CD14-positive monocyte (primary cell): ENCODE data around the gene SKIDA1. TPM values are rescaled to one million over a fixed set of nuclear protein-coding genes. Genes with fewer than 3 reads are reported as not detected.
"Not testable (repeated sequence)": the region's sequence is repeated elsewhere in the genome, so short reads cannot be mapped to it uniquely, and the experiment has no call there.

ENCODE experiments used
- DNase-seq, 3 donors: peaks; one replicate each; pipeline ENCODE4 v3.0.0-alpha.2; 2011 to 2022
- H2AFZ ChIP-seq: 2 replicates; pipeline ENCODE4 v1.6.0; 2012; ENCODE audit warnings: mild to moderate bottlenecking, low read depth, low read length, inconsistent platforms; ENCODE audit not compliant: insufficient read depth, poor library complexity, severe bottlenecking
- H3K27ac ChIP-seq, 2 donors: 1 replicate in 1 of 2; 2 replicates in 1 of 2; pipeline ENCODE4 v1.5.1; 2012 to 2013; ENCODE audit warnings: low read length in 2 of 2, control low read depth in 1 of 2, inconsistent platforms in 1 of 2, low read depth in 1 of 2, mild to moderate bottlenecking in 1 of 2
- H3K27me3 ChIP-seq, 2 donors: one replicate each; pipeline versions ENCODE4 v1.6.0 to v1.6.1; 2011 to 2013; ENCODE audit warnings: low read length in 2 of 2; ENCODE audit not compliant: control insufficient read depth in 2 of 2, insufficient read depth in 2 of 2
- H3K36me3 ChIP-seq, 2 donors: replicated peaks in 1 of 2; 1 replicate in 1 of 2; 2 replicates in 1 of 2; pipeline versions ENCODE4 v1.5.1 to v1.6.1; 2012 to 2013; ENCODE audit warnings: low read length in 2 of 2, control low read depth in 1 of 2, inconsistent platforms in 1 of 2, mild to moderate bottlenecking in 1 of 2; ENCODE audit not compliant: insufficient read depth in 2 of 2, control insufficient read depth in 1 of 2
- H3K4me1 ChIP-seq, 2 donors: 1 replicate in 1 of 2; 2 replicates in 1 of 2; pipeline versions ENCODE4 v1.5.1 to v1.6.1; 2012 to 2013; ENCODE audit warnings: low read length in 2 of 2, control low read depth in 1 of 2, inconsistent platforms in 1 of 2, mild to moderate bottlenecking in 1 of 2, moderate library complexity in 1 of 2; ENCODE audit not compliant: insufficient read depth in 2 of 2, control insufficient read depth in 1 of 2
- H3K4me2 ChIP-seq: replicated peaks from 2 replicates; pipeline ENCODE3; 2012; ENCODE audit warnings: low read length, moderate library complexity, mild to moderate bottlenecking; ENCODE audit not compliant: poor library complexity, severe bottlenecking; ENCODE audit errors: extremely low read depth
- H3K4me3 ChIP-seq, 3 experiments: fragments of 200-600 bp in 1 of 3; sonication (generic) in 1 of 3; replicated peaks in 1 of 3; 1 replicate in 2 of 3; 2 replicates in 1 of 3; pipeline ENCODE4 v1.5.1; 2011 to 2013; ENCODE audit warnings: low read length in 3 of 3, mild to moderate bottlenecking in 3 of 3, control low read depth in 2 of 3, low read depth in 2 of 3, inconsistent platforms in 1 of 3, moderate library complexity in 1 of 3
- H3K79me2 ChIP-seq: 2 replicates; pipeline ENCODE4 v1.6.0; 2012; ENCODE audit warnings: mild to moderate bottlenecking, control low read depth, inconsistent platforms, low read length, moderate library complexity; ENCODE audit not compliant: insufficient read depth
- H3K9ac ChIP-seq: 2 replicates; pipeline ENCODE4 v1.6.0; 2017; ENCODE audit warnings: low read length, mild to moderate bottlenecking; ENCODE audit not compliant: insufficient read depth, poor library complexity, severe bottlenecking
- H3K9me3 ChIP-seq, 2 donors: replicated peaks in 1 of 2; 1 replicate in 1 of 2; 2 replicates in 1 of 2; pipeline versions ENCODE4 v1.5.1 to v1.6.1; 2012 to 2013; ENCODE audit warnings: low read length in 2 of 2, control low read depth in 1 of 2; ENCODE audit not compliant: control insufficient read depth in 1 of 2, insufficient read depth in 1 of 2
- H4K20me1 ChIP-seq: 2 replicates; pipeline ENCODE4 v1.6.0; 2012; ENCODE audit warnings: mild to moderate bottlenecking, low read length, control low read depth, moderate library complexity; ENCODE audit not compliant: insufficient read depth
- H3K27ac Mint-ChIP-seq, 7 donors: one replicate each; pipeline ENCODE4 v1.8.0; 2020; ENCODE audit warnings: mild to moderate bottlenecking in 7 of 7, mixed read lengths in 7 of 7, moderate library complexity in 6 of 7, inconsistent platforms in 2 of 7
- H3K27me3 Mint-ChIP-seq, 3 donors: one replicate each; pipeline ENCODE4 v1.8.0; 2021 to 2022; ENCODE audit warnings: low read depth in 3 of 3, mild to moderate bottlenecking in 3 of 3, mixed read lengths in 3 of 3, moderate library complexity in 3 of 3, inconsistent platforms in 1 of 3
- H3K36me3 Mint-ChIP-seq, 2 donors: one replicate each; pipeline ENCODE4 v1.8.0; 2020; ENCODE audit warnings: mixed read lengths in 2 of 2, inconsistent platforms in 1 of 2, mild to moderate bottlenecking in 1 of 2
- H3K4me1 Mint-ChIP-seq: one replicate; pipeline ENCODE4 v1.8.0; 2020; ENCODE audit warnings: mild to moderate bottlenecking, mixed read lengths
- H3K4me3 Mint-ChIP-seq, 2 donors: one replicate each; pipeline ENCODE4 v1.8.0; 2020; ENCODE audit warnings: mild to moderate bottlenecking in 2 of 2, mixed read lengths in 2 of 2, moderate library complexity in 1 of 2
- H3K9me3 Mint-ChIP-seq, 7 donors: one replicate each; pipeline ENCODE4 v1.8.0; 2020 to 2022; ENCODE audit warnings: mixed read lengths in 7 of 7, mild to moderate bottlenecking in 6 of 7, moderate library complexity in 6 of 7, inconsistent platforms in 2 of 7
- CTCF ChIP-seq: fragments of 200-600 bp; IDR thresholded peaks from one replicate; pipeline ENCODE4 v1.8.0; 2022; ENCODE audit warnings: antibody characterized with exemption, mild to moderate bottlenecking
- WGBS: methylation state at CpG from one replicate; pipeline ENCODE4 v1.1.5; 2013; ENCODE audit warnings: missing lambda C conversion rate; ENCODE audit not compliant: insufficient coverage; 5-methylcytosine and 5-hydroxymethylcytosine counted together
- intact Hi-C, 2 donors: fragments of 100-400 bp; cut with micrococcal nuclease; formaldehyde crosslinking; loops; one replicate each; pipeline versions ENCODE4 v1.15.0 to v1.15.1; 2023
- polyA plus RNA-seq, 3 donors: library from polyadenylated mRNA; depleted of rRNA in 1 of 3; unstranded in 2 of 3; stranded (reverse) in 1 of 3; fragments of 300-500 nt in 2 of 3; fragments of >200 nt in 1 of 3; fragmentation: Illumina TruSeq in 2 of 3; gene quantifications; 1 replicate in 2 of 3; 2 replicates in 1 of 3; pipeline ENCODE4 v1.2.3, GENCODE V29; 2012 to 2021

The SKIDA1 gene
- polyA plus RNA-seq, 3 donors: 0.04 to 0.15 TPM; not detected in 1

DNA sequence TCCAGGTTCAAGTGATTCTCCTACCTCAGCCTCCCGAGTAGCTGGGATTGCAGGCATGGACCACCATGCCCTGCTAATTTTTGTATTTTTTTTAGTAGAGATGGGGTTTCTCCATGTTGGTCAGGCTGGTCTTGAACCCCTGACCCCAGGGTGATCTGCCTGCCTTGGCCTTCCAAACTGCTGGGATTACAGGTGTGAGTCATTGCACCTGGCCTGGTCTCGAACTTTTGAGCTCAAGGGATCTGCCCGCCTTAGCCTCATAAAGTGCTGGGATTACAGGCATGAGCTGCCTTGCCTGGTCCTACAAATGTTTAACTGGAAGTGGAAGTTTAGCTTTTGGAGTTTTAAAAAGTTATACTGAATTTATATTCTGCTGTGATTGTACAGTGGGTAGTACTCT is 11.4 kb upstream of the SKIDA1 start:
- H4K20me1 ChIP-seq: peaks cover 46% of the 10 kb centered on the region
- no peaks in the 10 kb centered on the region for H3K27me3 Mint-ChIP-seq
- peaks cover 36 to 49% of the 10 kb centered on the region in 2 donors for H3K36me3 ChIP-seq
- H3K9ac ChIP-seq: no peak overlapping the region
- peak overlapping the region in 1 of 7 donors; percentile 32 for H3K27ac Mint-ChIP-seq
- no peaks in the 10 kb centered on the region for H3K27me3 ChIP-seq
- H3K4me1 Mint-ChIP-seq: peaks cover 40% of the 10 kb centered on the region
- H3K27ac ChIP-seq: no peak overlapping the region
- H3K9me3 ChIP-seq: no peaks in the 10 kb centered on the region
- peaks cover 0 to 3% (median 0%) of the 10 kb centered on the region in 7 donors for H3K9me3 Mint-ChIP-seq
- peaks cover 48% of the 10 kb centered on the region for H3K79me2 ChIP-seq
- H3K4me3 Mint-ChIP-seq: no peak overlapping the region
- H3K4me2 ChIP-seq: no peak overlapping the region
- WGBS: 86% methylated on average over 3 of the region's 3 CpGs
- H3K4me3 ChIP-seq: no peak overlapping the region
- intact Hi-C loops: loop anchor here in 1 of 2 donors (10.0 kb wide), 3 partner anchors 688 to 1908 kb away; partner anchors contain the start of gene BMI1
- TF ChIP-seq CTCF: no peak
- H3K36me3 Mint-ChIP-seq: peaks cover 31 to 50% of the 10 kb centered on the region in 2 donors
- H2AFZ ChIP-seq: no peak overlapping the region
- no peak for DNase-seq
- peaks cover 15 to 28% of the 10 kb centered on the region in 2 donors for H3K4me1 ChIP-seq

GRCh38 chr10:21535976-21536375 is 10.5 kb upstream of the SKIDA1 start:
- not testable (repeated sequence) for H3K9ac ChIP-seq, H3K27me3 ChIP-seq, H3K4me2 ChIP-seq, H3K9me3 Mint-ChIP-seq, H3K27ac Mint-ChIP-seq, DNase-seq, H3K9me3 ChIP-seq, H2AFZ ChIP-seq, H3K27me3 Mint-ChIP-seq, H3K27ac ChIP-seq, H3K4me3 ChIP-seq
- H3K36me3 ChIP-seq: peaks cover 30 to 40% of the 10 kb centered on the region in 2 donors
- peaks cover 38% of the 10 kb centered on the region for H4K20me1 ChIP-seq
- peaks cover 31% of the 10 kb centered on the region for H3K4me1 Mint-ChIP-seq
- peaks cover 15 to 24% of the 10 kb centered on the region in 2 donors for H3K4me1 ChIP-seq
- peaks cover 23 to 41% of the 10 kb centered on the region in 2 donors for H3K36me3 Mint-ChIP-seq
- intact Hi-C loops: loop anchor here in 1 of 2 donors (10.0 kb wide), 3 partner anchors 689 to 1909 kb away; partner anchors contain the start of gene BMI1
- peak overlapping the region in 1 of 2 donors; percentile 73 for H3K4me3 Mint-ChIP-seq
- H3K79me2 ChIP-seq: peaks cover 43% of the 10 kb centered on the region
- 95% methylated on average over 9 of the region's 9 CpGs for whole genome bisulfite sequencing
